Measurements from ENCODE around the gene ARHGAP8. TPM values are rescaled to one million over a fixed set of nuclear protein-coding genes. Genes with fewer than 3 reads are reported as not detected.
A peak's percentile ranks its signal among the peaks of the same experiment; 100 is the strongest.

The ARHGAP8 gene
- total RNA-seq, 2 donors from 2014 or later: 34.6 to 64.5 TPM

DNA sequence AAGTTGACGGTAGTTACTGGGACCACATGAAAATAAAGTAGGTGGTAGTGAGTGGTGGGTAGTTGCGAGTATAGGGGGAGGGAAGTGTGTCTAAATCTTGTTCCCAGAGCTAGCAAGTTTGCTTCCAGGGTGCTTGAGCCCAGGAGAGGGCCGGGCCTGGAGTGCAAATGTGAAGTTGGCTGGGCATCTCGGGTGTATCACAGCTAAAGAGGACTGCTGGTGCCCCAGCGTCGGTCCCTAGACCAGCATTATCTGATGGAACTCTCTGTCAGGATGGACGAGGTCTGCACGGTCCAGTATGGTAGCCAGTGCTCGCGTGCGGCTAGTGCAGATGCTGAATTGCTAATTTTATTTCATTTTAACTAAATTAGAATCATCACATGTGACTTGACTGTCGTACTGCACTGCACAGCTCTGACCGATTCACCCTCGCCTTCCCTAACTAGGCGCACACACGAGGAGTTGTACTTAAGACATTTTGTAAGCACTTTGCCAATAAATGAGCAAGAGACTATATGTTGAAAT, 75.4 kb downstream of the ARHGAP8 start:
- Histone ChIP-seq H3K4me1 (replicated peaks) (no peaks in the 10 kb centered on the region), H3K36me3 (no peaks in the 10 kb centered on the region), H3K9me3 (no peaks in the 10 kb centered on the region), H3K27ac (no peak overlapping the region), H3K27me3 (replicated peaks; ENCODE audit: insufficient read depth) (no peaks in the 10 kb centered on the region), H3K4me3 (no peak overlapping the region)
- intact Hi-C loops (cut with DNase I): no loop called here
- TF ChIP-seq POLR2A (IDR thresholded peaks at IDR 0.05): no peak
- TF ChIP-seq, protein P1, sequence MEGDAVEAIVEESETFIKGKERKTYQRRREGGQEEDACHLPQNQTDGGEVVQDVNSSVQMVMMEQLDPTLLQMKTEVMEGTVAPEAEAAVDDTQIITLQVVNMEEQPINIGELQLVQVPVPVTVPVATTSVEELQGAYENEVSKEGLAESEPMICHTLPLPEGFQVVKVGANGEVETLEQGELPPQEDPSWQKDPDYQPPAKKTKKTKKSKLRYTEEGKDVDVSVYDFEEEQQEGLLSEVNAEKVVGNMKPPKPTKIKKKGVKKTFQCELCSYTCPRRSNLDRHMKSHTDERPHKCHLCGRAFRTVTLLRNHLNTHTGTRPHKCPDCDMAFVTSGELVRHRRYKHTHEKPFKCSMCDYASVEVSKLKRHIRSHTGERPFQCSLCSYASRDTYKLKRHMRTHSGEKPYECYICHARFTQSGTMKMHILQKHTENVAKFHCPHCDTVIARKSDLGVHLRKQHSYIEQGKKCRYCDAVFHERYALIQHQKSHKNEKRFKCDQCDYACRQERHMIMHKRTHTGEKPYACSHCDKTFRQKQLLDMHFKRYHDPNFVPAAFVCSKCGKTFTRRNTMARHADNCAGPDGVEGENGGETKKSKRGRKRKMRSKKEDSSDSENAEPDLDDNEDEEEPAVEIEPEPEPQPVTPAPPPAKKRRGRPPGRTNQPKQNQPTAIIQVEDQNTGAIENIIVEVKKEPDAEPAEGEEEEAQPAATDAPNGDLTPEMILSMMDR (IDR thresholded peaks at IDR 0.05): no peak
- TF ChIP-seq POLR2AphosphoS5 (IDR thresholded peaks at IDR 0.05): no peak
- WGBS: 94% methylated on average over 16 of the region's 16 CpGs
- no peak for DNase-seq (ENCODE audit: low spot score)

DNA sequence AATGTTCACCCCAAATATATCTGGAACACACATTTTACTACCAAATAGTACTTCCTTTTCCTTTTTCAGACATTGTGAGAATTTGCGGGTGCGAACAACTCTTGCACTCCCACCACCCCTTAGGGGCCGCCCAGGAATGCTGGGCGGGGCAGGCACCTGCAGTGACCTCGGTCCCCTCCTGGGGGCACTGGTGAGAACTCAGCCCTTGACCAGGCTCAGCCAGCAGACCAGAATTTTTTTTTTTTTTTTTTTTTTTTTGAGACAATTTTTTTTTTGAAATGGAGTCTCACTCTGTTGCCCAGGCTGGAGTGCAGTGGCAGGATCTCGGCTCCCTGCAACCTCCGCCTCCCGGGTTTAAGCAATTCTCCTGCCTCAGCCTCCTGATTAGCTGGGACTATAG, 75.8 kb downstream of the ARHGAP8 start:
- Histone ChIP-seq H3K36me3 (no peaks in the 10 kb centered on the region), H3K4me3 (no peak overlapping the region), H3K27me3 (replicated peaks; ENCODE audit: insufficient read depth) (no peaks in the 10 kb centered on the region), H3K27ac (no peak overlapping the region), H3K4me1 (replicated peaks) (no peaks in the 10 kb centered on the region), H3K9me3 (no peaks in the 10 kb centered on the region)
- intact Hi-C loops (cut with DNase I): no loop called here
- 72% methylated on average over 8 of the region's 8 CpGs for WGBS
- DNase-seq (ENCODE audit: low spot score): no peak
- TF ChIP-seq, protein P1 (IDR thresholded peaks at IDR 0.05): peak in 2 of 4 experiments; percentile 18 to 20
- no peak for TF ChIP-seq POLR2A (IDR thresholded peaks at IDR 0.05)

DNA sequence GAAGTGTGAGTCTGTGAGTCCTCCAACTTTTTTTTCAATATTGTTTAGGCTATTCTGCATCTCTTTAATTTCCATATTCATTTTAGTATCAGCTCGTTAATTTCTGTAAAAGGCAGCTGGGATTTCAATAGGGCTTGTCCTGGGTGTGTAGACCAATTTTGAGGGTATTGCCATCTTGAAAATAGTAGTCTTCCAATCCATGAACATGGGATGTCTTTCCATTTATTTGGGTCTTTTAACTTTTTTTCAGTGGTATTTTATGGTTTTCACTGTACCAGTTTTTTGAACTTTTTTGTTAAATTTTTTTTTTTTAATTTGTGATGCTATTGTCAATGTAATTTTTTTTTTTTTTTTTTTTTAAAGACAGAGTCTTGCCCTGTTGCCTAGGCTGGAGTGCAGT, 79.5 kb downstream of the ARHGAP8 start:
- Histone ChIP-seq H3K4me3 (no peak overlapping the region), H3K36me3 (no peaks in the 10 kb centered on the region), H3K27me3 (replicated peaks; ENCODE audit: insufficient read depth) (no peaks in the 10 kb centered on the region), H3K9me3 (no peaks in the 10 kb centered on the region), H3K27ac (no peak overlapping the region), H3K4me1 (replicated peaks) (no peaks in the 10 kb centered on the region)
- WGBS: 97% methylated on average over 1 of the region's 1 CpG
- TF ChIP-seq, protein P1 (IDR thresholded peaks at IDR 0.05): no peak
- no peak for TF ChIP-seq POLR2A (IDR thresholded peaks at IDR 0.05)
- TF ChIP-seq POLR2AphosphoS5 (IDR thresholded peaks at IDR 0.05): no peak
- no peak for DNase-seq (ENCODE audit: low spot score)
- intact Hi-C loops (cut with DNase I): no loop called here

DNA sequence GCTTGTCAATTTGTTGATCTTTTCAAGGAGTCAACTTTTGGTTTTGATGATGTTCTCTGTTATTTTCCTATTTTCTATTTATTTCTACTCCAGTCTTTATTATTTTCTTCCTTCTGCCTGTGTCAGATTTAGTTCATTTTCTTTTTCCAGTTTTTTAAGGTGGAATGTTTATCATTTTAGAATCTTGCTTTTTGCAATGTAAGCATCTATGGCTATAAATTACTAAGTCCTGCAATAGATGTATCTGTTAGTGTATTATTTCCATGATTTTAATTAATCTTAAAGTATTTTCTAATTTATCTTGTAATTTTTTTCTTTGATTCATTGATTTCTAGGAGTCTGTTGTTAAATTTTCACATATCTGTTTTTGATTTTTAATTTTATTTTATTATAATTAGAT, 81.7 kb downstream of the ARHGAP8 start:
- DNase-seq (ENCODE audit: low spot score): no peak
- TF ChIP-seq, protein P1 (IDR thresholded peaks at IDR 0.05): no peak
- no peak for TF ChIP-seq POLR2A (IDR thresholded peaks at IDR 0.05)
- no peak for TF ChIP-seq POLR2AphosphoS5 (IDR thresholded peaks at IDR 0.05)
- Histone ChIP-seq H3K4me3 (no peak overlapping the region), H3K4me1 (replicated peaks) (no peaks in the 10 kb centered on the region), H3K27ac (no peak overlapping the region), H3K36me3 (no peaks in the 10 kb centered on the region), H3K27me3 (replicated peaks; ENCODE audit: insufficient read depth) (no peaks in the 10 kb centered on the region), H3K9me3 (no peaks in the 10 kb centered on the region)
- intact Hi-C loops (cut with DNase I): no loop called here

DNA sequence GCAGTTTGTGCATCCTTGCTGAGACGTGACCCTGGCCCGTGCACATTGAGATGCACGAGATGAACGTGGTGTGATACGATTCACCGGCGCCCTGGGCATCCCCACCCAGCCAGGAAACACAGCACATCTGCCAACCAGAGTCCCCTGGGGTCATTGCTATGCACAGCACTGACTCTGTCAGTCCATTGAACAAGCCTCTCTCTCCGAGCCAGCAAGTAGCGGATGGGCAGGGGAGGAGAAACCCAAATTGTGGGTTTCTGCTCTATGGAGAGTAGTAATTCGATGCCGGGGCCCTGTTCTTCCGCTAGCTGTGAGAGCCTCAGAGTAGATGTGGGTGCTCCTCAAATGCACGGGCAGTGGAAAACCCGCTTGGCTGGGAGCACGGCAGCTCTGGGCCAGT, 85.1 kb downstream of the ARHGAP8 start:
- no peak overlapping the region for H3K4me3 ChIP-seq
- H3K27me3 ChIP-seq (replicated peaks; ENCODE audit: insufficient read depth): no peaks in the 10 kb centered on the region
- no peaks in the 10 kb centered on the region for H3K36me3 ChIP-seq
- H3K4me1 ChIP-seq (replicated peaks): no peaks in the 10 kb centered on the region
- DNase-seq (ENCODE audit: low spot score): no peak
- TF ChIP-seq, protein P1 (IDR thresholded peaks at IDR 0.05): no peak
- TF ChIP-seq POLR2A (IDR thresholded peaks at IDR 0.05): no peak
- TF ChIP-seq POLR2AphosphoS5 (IDR thresholded peaks at IDR 0.05): no peak
- intact Hi-C loops (cut with DNase I): no loop called here
- H3K9me3 ChIP-seq: no peaks in the 10 kb centered on the region
- no peak overlapping the region for H3K27ac ChIP-seq
- 84% methylated on average over 15 of the region's 15 CpGs for WGBS

Data from prostate gland (tissue), 2 donors.